IPS DF 19.7 (cell line): ENCODE data around the gene SLC5A11.
"Not testable (repeated sequence)": the region's sequence is repeated elsewhere in the genome, so short reads cannot be mapped to it uniquely, and the experiment has no call there.

Source experiments
- DNase-seq: peaks from one replicate; pipeline ENCODE4 v3.0.0-alpha.2; 2013; ENCODE audit warnings: low read depth, low spot score

The SLC5A11 gene

GRCh38 chr16:24845726-24846547, at the start of gene SLC5A11:
TSS of gene SLC5A11 (plus strand) at chr16:24845963. CDS start at chr16:24858644, 12,681 bp downstream.
- DNase-seq = no peak

- DNase-seq = no peak
Observed at GRCh38 chr16:24800586-24800985, 45.2 kb upstream of the SLC5A11 start.

GRCh38 chr16:24801761-24802302, 43.9 kb upstream of the SLC5A11 start:
- DNase-seq = no peak

- DNase-seq = no peak
Observed at GRCh38 chr16:24805484-24805883, 40.3 kb upstream of the SLC5A11 start.

- DNase-seq = no peak
Observed at GRCh38 chr16:24807301-24807700, 38.5 kb upstream of the SLC5A11 start.

- no peak for DNase-seq
Observed at GRCh38 chr16:24810951-24811843, 34.6 kb upstream of the SLC5A11 start.

- DNase-seq = not testable (repeated sequence)
Observed at GRCh38 chr16:24812813-24813212, 33.0 kb upstream of the SLC5A11 start.

- no peak for DNase-seq
Observed at GRCh38 chr16:24815021-24815420, 30.7 kb upstream of the SLC5A11 start.

- DNase-seq = no peak
Observed at GRCh38 chr16:24816688-24817087, 29.1 kb upstream of the SLC5A11 start.

GRCh38 chr16:24819462-24820040, 26.2 kb upstream of the SLC5A11 start:
- DNase-seq = no peak

- no peak for DNase-seq
Observed at GRCh38 chr16:24820522-24820921, 25.2 kb upstream of the SLC5A11 start.

- DNase-seq = no peak
Observed at GRCh38 chr16:24821129-24821528, 24.6 kb upstream of the SLC5A11 start.

- no peak for DNase-seq
Observed at GRCh38 chr16:24822542-24822941, 23.2 kb upstream of the SLC5A11 start.

- DNase-seq = no peak
Observed at GRCh38 chr16:24822974-24823373, 22.8 kb upstream of the SLC5A11 start.

GRCh38 chr16:24825696-24826095, 20.1 kb upstream of the SLC5A11 start:
- no peak for DNase-seq

- DNase-seq = no peak
Observed at GRCh38 chr16:24826096-24826690, 19.6 kb upstream of the SLC5A11 start.

- DNase-seq = no peak
Observed at GRCh38 chr16:24826817-24827566, 18.8 kb upstream of the SLC5A11 start.

- no peak for DNase-seq
Observed at GRCh38 chr16:24829153-24829552, 16.6 kb upstream of the SLC5A11 start.

- DNase-seq = no peak
Observed at GRCh38 chr16:24833352-24833751, 12.4 kb upstream of the SLC5A11 start.

- DNase-seq = no peak
Observed at GRCh38 chr16:24834459-24835335, 11.1 kb upstream of the SLC5A11 start.
